ENCODE measurements around the gene CTTN.

- TF ChIP-seq, protein P1, sequence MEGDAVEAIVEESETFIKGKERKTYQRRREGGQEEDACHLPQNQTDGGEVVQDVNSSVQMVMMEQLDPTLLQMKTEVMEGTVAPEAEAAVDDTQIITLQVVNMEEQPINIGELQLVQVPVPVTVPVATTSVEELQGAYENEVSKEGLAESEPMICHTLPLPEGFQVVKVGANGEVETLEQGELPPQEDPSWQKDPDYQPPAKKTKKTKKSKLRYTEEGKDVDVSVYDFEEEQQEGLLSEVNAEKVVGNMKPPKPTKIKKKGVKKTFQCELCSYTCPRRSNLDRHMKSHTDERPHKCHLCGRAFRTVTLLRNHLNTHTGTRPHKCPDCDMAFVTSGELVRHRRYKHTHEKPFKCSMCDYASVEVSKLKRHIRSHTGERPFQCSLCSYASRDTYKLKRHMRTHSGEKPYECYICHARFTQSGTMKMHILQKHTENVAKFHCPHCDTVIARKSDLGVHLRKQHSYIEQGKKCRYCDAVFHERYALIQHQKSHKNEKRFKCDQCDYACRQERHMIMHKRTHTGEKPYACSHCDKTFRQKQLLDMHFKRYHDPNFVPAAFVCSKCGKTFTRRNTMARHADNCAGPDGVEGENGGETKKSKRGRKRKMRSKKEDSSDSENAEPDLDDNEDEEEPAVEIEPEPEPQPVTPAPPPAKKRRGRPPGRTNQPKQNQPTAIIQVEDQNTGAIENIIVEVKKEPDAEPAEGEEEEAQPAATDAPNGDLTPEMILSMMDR (IDR thresholded peaks at IDR 0.05 in 4 of 5, conservative IDR thresholded peaks at IDR 0.05 in 1 of 5) = no peak
- TF ChIP-seq POLR2A (IDR thresholded peaks at IDR 0.05) = no peak
Measured at GRCh38 chr11:70433038-70433437, 34.7 kb downstream of the CTTN start.
